NB4 (cell line): Measurements from ENCODE around the gene SOCS7.

Source experiments
- DNase-seq: peaks from one replicate; pipeline ENCODE4 v3.0.0; 2010; ENCODE audit warnings: low read depth
- H3K4me3 ChIP-seq: one replicate; pipeline ENCODE4 v1.5.1; 2011; ENCODE audit warnings: mild to moderate bottlenecking, low read depth, low read length, moderate library complexity
- CTCF ChIP-seq: IDR thresholded peaks from one replicate; pipeline ENCODE4 v1.5.1; 2012; ENCODE audit warnings: low read depth, low read length
- MAX ChIP-seq: IDR thresholded peaks from 2 replicates; pipeline ENCODE4 v1.6.1; 2011; ENCODE audit warnings: low read depth, low read length
- MYC ChIP-seq: IDR thresholded peaks from 2 replicates; pipeline ENCODE4 v1.6.1; 2011; ENCODE audit warnings: low read depth, low read length
- POLR2A ChIP-seq: IDR thresholded peaks from 2 replicates; pipeline ENCODE4 v1.6.1; 2011; ENCODE audit warnings: mild to moderate bottlenecking; ENCODE audit not compliant: insufficient read length; ENCODE audit errors: extremely low read depth

Gene SOCS7

GRCh38 chr17:38351412-38352222 lies at the start of gene SOCS7:
SOCS7 (plus strand) TSS chr17:38351844; CDS start chr17:38352053, 209 bp downstream.
- peak; percentile 96 for DNase-seq
- TF ChIP-seq MYC (0 out of 2 replicates have a peak, but pooled peaks have one; percentile 6), CTCF (no peak), POLR2A (peak; percentile 65), MAX (no peak)

GRCh38 chr17:38315497-38315896 lies 36.1 kb upstream of the SOCS7 start:
- TF ChIP-seq POLR2A (no peak), CTCF (no peak), MYC (no peak), MAX (no peak)
- H3K4me3 ChIP-seq: no peak overlapping the region
- no peak for DNase-seq

More at GRCh38 chr17:38351412-38352222, at the start of gene SOCS7:
- peak within 1 kb of the TSS; percentile 71 for H3K4me3 ChIP-seq

GRCh38 chr17:38317081-38317480 lies 34.6 kb upstream of the SOCS7 start:
- DNase-seq: no peak
- TF ChIP-seq CTCF (no peak), MAX (no peak), POLR2A (no peak), MYC (no peak)
- H3K4me3 ChIP-seq: no peak overlapping the region

- TF ChIP-seq MYC (no peak), CTCF (no peak), POLR2A (no peak), MAX (no peak)
- peak; percentile 8 for DNase-seq
- H3K4me3 ChIP-seq: no peak overlapping the region
Observed at GRCh38 chr17:38320482-38320881, 31.2 kb upstream of the SOCS7 start.

GRCh38 chr17:38322156-38322779 lies 29.4 kb upstream of the SOCS7 start:
- no peak overlapping the region for H3K4me3 ChIP-seq
- peak; percentile 78 for TF ChIP-seq CTCF
- no peak for TF ChIP-seq MYC
- TF ChIP-seq MAX: no peak
- peak; percentile 71 for DNase-seq
